Measurements from ENCODE around the gene LTBP3.

GRCh38 chr11:65551572-65552387, 6.4 kb downstream of the LTBP3 start:
- no peak for TF ChIP-seq MAFK (IDR thresholded peaks at IDR 0.05; ENCODE audit: low read depth, low read length)
- peak; percentile 34; the same call in 1 of the 2 replicates for TF ChIP-seq CTCF (conservative IDR thresholded peaks at IDR 0.05; ENCODE audit: low read depth, low read length)
- no peak for TF ChIP-seq SMC3 (IDR thresholded peaks at IDR 0.05; ENCODE audit: low read depth, low read length)
- no peak for TF ChIP-seq BHLHE40 (IDR thresholded peaks at IDR 0.05; ENCODE audit: low read depth, low read length)
- no peak for TF ChIP-seq USF2 (IDR thresholded peaks at IDR 0.05; ENCODE audit: low read depth, low read length)
- no peak for TF ChIP-seq POLR2A (IDR thresholded peaks at IDR 0.05; ENCODE audit: low read depth, low read length)
- no peak for TF ChIP-seq CEBPB (IDR thresholded peaks at IDR 0.05; ENCODE audit: low read depth, low read length)
- TF ChIP-seq MXI1 (IDR thresholded peaks at IDR 0.05; ENCODE audit: borderline replicate concordance, low read depth, low read length) = no peak
- TF ChIP-seq RAD21 (IDR thresholded peaks at IDR 0.05; ENCODE audit: low read length) = no peak
- TF ChIP-seq RCOR1 (IDR thresholded peaks at IDR 0.05; ENCODE audit: insufficient replicate concordance, low read length) = no peak
- TF ChIP-seq NFE2L2 (IDR thresholded peaks at IDR 0.05; ENCODE audit: low read depth, low read length) = no peak
- no peak for TF ChIP-seq CHD1 (IDR thresholded peaks at IDR 0.05; ENCODE audit: low read depth, low read length)
- TF ChIP-seq ELK1 (IDR thresholded peaks at IDR 0.05; ENCODE audit: borderline replicate concordance, low read depth, low read length) = no peak
- no peak for TF ChIP-seq MAZ (IDR thresholded peaks at IDR 0.05; ENCODE audit: borderline replicate concordance, low read depth, low read length)

All from IMR-90 (cell line).